ENCODE measurements around the gene PTPN3. TPM values are rescaled to one million over a fixed set of nuclear protein-coding genes. Genes with fewer than 3 reads are reported as not detected.

The PTPN3 gene
- total and polyA plus RNA-seq, 2 donors (not counting 1 experiment from before 2014, with no cell fraction given) = not detected

Small RNAs within 50 kb of the gene (small RNA-seq; reads per million reads assigned to genes)
- gene MIR3927 (ENCODE audit: insufficient read length, low read depth, low replicate concordance) = not detected

Other genes starting within 250 kb of the PTPN3 start
- gene EPB41L4B, start 177.2 kb downstream of the PTPN3 start, total RNA-seq = 2.5 and 2.9 TPM in 2 replicates
- not detected in 2 replicates for gene EPB41L4B, start 177.2 kb downstream of the PTPN3 start, polyA plus RNA-seq

Measured in B cell (primary cell).